ENCODE measurements around the gene FCMR. TPM values are rescaled to one million over a fixed set of nuclear protein-coding genes. Genes with fewer than 3 reads are reported as not detected.

Gene FCMR
- total RNA-seq, 1 donor from 2014 or later = 0.69 TPM

DNA sequence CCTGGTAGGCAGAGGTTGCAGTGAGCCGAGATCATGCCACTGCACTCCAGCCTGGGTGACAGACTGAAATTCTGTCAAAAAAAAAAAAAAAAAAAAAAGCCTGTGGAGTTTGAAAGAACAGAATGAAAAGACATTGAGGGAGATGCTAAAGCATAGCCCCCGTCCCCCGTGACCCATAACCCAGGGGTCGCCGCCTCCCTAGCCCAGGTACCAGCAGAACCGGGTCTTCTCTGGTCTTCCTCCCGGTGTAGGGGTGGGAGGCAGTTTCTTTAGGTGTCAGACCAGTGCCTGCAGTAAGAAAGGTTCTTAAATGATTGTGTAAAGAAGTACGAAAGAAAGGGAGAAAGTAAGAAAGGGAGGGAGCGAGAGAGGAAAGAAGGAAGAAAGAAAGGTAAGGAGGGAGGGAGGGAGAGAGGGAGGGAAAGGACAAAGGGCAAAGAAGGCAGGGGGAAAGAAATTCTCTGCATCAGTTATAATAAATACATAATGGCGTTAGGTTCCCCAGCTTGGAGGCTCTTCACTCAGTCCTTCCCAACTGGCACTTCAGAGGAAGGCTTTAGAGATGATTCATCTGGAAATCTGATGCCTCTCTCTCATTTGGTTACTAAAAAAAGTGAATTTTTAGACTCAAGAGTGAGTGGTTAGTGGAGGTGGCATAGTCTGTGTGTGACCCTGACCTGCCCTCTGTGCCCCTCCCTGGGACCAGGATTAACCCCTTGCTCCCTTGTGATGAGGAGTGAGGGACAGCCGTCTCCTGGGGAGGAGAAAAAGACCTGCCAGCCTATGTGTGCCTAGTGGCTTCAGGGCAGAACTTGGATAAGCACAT, 23.4 kb downstream of the FCMR start:
- no peak for DNase-seq

DNA sequence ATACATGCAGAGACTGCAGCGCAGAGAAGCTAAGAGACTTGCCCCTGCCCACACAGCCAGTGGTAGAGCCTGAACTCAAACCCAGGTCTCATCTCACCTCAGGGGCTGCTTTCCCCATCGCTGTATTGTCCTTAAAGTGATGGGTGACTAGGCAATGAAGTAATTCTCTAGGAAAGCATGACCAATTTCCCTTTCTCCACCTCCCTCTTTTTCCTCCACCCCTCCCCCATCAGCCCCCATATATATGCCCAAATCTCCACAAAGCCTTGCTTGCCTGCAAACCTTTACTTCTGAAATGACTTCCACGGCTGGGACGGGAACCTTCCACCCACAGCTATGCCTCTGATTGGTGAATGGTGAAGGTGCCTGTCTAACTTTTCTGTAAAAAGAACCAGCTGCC, 24.6 kb downstream of the FCMR start, which contains the start of gene IL24:
IL24 (plus strand) TSS at position 269 of the 400 bp plus-strand sequence. CDS start 390 bp downstream, outside the sequence.
- no peak for DNase-seq

DNA sequence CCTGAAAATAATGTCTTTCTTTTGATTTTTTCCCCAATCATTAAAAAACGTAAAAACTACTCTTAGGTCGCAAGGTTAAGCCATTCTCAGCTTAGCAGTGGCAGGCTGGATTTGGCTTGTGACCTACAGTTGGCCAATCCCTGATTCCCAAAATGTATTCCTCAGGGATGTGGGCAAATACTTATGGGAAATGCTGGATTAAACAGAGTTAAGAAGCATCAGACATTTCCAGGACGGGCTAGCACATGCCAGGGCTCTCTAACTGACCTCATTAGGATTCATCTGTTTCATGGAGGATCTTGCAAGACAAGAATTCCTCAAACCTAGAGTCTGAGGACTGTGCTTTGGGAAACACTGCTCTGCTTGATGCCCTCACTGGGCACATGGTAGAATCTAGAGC, 25.5 kb downstream of the FCMR start:
- no peak for DNase-seq

DNA sequence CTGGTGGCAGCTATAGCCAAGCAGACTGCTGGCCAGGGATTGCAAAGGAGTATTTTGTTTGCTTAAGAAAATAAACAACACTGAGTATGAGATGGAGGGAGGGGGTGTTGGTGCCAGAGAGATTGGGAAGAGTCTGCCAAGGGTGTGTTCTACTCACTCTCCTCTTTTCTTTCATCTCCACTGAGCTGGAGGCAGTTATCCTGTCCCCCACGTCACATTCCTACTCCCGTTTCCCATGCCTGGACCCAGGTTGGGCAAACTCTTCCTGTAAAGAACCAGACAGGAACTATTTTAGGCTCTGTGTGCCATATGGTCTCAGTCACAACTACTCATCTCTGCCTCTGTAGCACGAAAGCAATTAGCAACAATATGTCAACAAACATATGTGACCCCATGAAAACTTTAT, 25.9 kb downstream of the FCMR start:
- DNase-seq = peak; percentile 24

- no peak for DNase-seq
Observed at GRCh38 chr1:206895325-206895724, 26.4 kb downstream of the FCMR start.

DNA sequence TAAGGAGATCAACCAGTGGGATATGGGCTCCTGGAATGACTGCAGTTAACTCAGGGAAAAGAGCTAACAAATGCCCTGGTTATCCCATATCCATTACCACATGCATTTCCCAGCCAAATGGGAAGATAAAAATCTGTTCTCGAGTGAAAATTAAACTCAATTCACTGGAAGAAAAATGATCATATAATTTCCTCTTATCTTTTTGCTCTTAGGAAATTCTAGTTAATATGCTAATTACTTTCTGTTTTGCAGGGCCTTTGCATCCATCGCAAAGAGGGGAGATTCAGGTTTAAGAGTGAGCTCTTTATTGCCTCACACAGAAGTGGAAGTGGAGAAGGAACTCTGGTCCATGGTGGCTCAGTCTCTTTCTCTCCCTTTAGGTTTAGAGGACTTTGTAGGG, 28.4 kb downstream of the FCMR start:
- DNase-seq = no peak

- no peak for DNase-seq
Observed at GRCh38 chr1:206892351-206892984, 29.3 kb downstream of the FCMR start.

DNA sequence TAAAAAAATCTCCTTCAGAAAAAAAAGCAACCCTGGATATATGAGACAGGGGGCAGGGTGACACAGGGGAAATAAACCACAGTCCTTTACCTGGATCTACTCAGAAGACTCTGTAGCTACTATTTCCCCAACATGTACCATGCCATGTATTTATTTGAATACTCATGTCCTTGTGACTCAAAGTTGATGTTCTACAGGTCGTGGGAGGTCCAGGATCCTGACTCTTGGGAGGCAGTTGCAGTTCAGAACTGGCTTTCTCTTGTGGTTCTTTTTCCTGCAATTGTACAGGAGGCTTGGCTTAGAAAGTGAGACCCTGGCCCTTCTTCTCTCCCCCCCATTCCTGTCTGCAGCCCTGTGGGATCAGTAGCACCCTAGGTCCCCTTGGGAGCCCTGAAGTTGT, 30.3 kb downstream of the FCMR start:
- no peak for DNase-seq

- peak; percentile 7 for DNase-seq
Observed at GRCh38 chr1:206890125-206891060, 31.3 kb downstream of the FCMR start.

DNA sequence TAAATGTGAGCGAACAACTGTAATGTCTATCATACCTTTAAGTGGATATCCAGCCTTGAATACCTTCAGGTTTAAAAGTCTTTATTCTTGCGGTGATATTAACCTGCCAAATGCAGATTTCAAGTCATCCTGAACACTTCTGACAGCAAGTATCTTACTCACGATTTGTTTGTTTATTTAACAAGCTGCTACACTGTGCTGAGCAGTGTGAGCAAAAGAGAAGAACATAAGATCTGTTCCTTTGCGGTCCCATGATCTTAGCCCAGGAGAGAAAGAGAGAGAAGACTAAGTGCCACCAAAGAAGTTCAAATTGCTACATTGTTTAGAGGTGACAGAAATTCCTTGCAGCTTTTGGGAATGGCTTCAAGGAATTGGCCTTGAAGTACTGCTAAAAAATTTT, 34.0 kb downstream of the FCMR start:
- no peak for DNase-seq

- no peak for DNase-seq
Observed at GRCh38 chr1:206886831-206887230, 34.9 kb downstream of the FCMR start.

DNA sequence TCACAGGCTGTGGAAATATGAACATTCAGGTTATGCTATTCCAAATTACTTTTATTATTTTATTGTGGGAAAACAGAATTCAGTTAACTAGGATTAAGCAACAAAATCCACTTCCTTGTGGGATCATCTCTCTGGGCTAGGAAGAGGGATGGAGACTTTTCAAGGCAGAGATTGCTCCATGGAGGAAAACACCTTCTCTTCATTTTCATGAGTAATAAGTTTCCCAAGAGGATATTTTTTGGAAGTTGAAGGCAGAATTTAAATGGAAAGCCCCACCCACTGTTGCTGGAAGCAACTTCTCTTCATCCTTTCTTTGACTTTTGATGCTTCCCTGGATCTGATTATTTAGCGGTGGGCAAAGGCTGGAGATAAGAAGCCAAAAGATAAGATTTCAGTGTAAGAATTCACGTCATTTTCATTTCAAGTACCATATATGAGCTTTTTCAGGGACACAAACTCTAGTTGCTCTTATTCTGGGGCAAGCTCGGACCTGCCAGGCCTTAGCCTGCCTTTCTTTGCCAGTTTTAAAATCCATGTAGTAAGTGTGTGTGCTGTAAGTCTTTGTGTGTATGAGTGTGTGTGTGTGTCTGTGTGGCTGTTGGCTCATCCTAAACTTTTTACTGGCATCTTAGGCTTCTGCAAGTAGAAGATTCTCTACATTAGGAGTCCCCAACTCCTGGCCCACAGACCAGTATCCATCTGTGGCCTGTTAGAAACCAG, 36.2 kb downstream of the FCMR start:
- DNase-seq = no peak

- no peak for DNase-seq
Observed at GRCh38 chr1:206883876-206884275, 37.9 kb downstream of the FCMR start.

- DNase-seq = no peak
Observed at GRCh38 chr1:206883160-206883559, 38.6 kb downstream of the FCMR start.

DNA sequence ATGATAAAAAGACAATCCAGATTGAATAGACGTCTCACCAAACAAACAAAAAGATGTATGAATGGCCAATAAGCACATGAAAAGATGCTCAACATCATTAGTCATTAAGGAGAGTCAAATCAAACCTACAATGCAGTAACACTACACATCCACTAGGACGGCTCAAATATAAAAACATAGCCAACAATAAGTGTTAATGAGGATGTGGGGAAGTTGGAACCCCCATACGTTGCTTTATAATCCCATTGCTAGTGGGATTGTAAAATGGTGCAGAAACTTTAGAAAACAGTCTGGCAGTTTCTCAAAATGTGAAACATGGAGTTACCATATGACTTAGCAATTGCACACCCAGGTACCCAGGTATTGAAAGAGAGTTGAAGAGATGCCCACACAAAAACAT, 39.2 kb downstream of the FCMR start:
- no peak for DNase-seq

GRCh38 chr1:206880314-206880713, 41.4 kb downstream of the FCMR start:
- DNase-seq = no peak

- no peak for DNase-seq
Observed at GRCh38 chr1:206878456-206878855, 43.3 kb downstream of the FCMR start.

GRCh38 chr1:206875752-206876377, 45.9 kb downstream of the FCMR start:
- no peak for DNase-seq

DNA sequence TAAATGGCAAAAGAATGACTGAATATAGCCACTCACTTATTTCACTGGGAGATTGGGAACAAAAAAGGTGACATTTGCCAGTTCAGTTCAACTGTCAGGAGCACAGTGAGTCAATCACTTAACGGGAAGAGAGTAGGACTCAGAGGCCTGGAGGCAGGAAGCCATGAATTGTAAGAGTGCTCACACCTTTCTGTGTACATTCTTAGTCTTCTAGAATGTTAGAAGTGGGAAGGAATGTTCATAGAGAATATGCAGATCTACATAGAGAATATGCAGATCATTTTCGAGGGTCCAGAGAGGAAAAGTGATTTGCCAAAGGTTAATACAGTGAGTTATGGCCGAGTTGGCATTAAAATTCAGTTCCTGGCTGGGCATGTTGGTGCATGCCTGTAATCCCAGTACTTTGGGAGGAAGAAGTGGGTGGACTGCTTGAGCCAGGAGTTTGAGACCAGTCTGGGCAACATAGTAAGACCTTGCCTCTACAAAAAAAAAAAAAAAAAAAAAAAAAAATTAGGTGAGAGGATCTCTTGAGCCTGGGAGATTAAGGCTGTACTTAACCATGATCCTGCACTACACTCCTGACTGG, 48.0 kb downstream of the FCMR start:
- DNase-seq = no peak

DNA sequence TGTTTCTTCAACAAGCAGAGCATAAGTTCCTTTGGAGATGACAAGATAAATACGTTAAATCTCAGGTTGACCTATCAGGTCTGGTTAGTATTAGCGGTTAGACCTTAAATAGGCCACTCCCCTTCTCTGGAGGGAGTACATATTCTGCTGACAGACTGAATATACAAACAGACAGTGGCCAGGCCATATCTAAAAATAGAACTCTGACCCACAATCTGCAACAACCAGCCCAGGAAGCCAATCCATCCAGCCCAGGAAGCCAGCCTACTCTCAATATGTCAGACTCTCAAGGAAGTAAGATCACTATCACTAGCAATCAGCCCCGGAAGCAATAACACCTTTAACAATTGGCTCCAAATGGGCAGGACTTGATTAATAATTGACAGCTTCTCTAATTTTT, 49.6 kb downstream of the FCMR start:
- no peak for DNase-seq

DNA sequence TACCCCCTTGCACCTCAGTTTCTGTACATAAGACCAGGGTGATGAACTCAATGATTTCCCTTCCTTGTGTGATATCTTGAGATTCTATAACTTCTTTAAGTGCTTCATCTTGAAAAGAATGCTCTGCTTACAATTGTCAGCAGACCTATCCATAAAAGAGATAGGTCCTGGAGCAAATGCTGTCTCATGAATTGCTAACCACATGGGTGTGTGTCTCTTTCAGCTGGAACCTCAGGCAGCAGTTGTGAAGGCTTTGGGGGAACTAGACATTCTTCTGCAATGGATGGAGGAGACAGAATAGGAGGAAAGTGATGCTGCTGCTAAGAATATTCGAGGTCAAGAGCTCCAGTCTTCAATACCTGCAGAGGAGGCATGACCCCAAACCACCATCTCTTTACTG, 53.5 kb downstream of the FCMR start:
- no peak for DNase-seq
